K562 (cell line): ENCODE results near the gene FAM83E. TPM values are rescaled to one million over a fixed set of nuclear protein-coding genes. Genes with fewer than 3 reads are reported as not detected.

Experiments
- BRCA1 ChIP-seq, 2 experiments: fragments of 450-650 bp in 1 of 2; sonication (generic) in 1 of 2; formaldehyde crosslinking in 1 of 2; IDR thresholded peaks; 2 replicates each; pipeline versions ENCODE4 v1.5.0 to v1.6.1; 2017 to 2020; ENCODE audit warnings: mild to moderate bottlenecking in 1 of 2, missing genetic modification reagents in 1 of 2
- CBX1 ChIP-seq: sonication (generic); IDR thresholded peaks from 2 replicates; pipeline ENCODE4 v1.6.1; 2016; ENCODE audit warnings: antibody characterized with exemption, low read depth, mild to moderate bottlenecking
- DIDO1 ChIP-seq: fragments of 450-650 bp; IDR thresholded peaks from 2 replicates; pipeline ENCODE4 v1.6.1; 2016; ENCODE audit warnings: low read depth, missing biosample characterization, missing genetic modification characterization
- HDGF ChIP-seq: fragments of 450-650 bp; IDR thresholded peaks from 2 replicates; pipeline ENCODE4 v1.6.1; 2016
- HIVEP1 ChIP-seq: fragments of 250-450 bp; sonication (Bioruptor Pico); IDR thresholded peaks from 2 replicates; pipeline ENCODE4 v1.4.0; 2020; ENCODE audit warnings: mild to moderate bottlenecking
- HLTF ChIP-seq: fragments of 450-650 bp; IDR thresholded peaks from 2 replicates; pipeline ENCODE4 v1.6.1; 2016
- PHF8 ChIP-seq: fragments of 200-600 bp; sonication (generic); IDR thresholded peaks from 2 replicates; pipeline ENCODE4 v1.6.1; 2012; ENCODE audit warnings: mixed run types, mild to moderate bottlenecking, inconsistent platforms, low read length, moderate library complexity, borderline replicate concordance
- POLR3A ChIP-seq: IDR thresholded peaks from 2 replicates; pipeline ENCODE4 v1.6.1; 2011; ENCODE audit warnings: borderline replicate concordance, mild to moderate bottlenecking, moderate library complexity; ENCODE audit not compliant: insufficient read length, insufficient read depth; ENCODE audit errors: extremely low read depth
- RNF2 ChIP-seq: sonication (generic); IDR thresholded peaks from 2 replicates; pipeline ENCODE4 v1.6.1; 2016
- RUNX1 ChIP-seq: sonication (generic); IDR thresholded peaks from 2 replicates; pipeline ENCODE4 v1.6.1; 2016; ENCODE audit warnings: antibody characterized with exemption, low read depth
- SLC30A9 ChIP-seq: fragments of 250-450 bp; sonication (Bioruptor Pico); IDR thresholded peaks from 2 replicates; pipeline ENCODE4 v1.8.0; 2022; ENCODE audit warnings: mild to moderate bottlenecking, moderate library complexity
- SMARCA4 ChIP-seq: fragments of 450-650 bp; IDR thresholded peaks from 2 replicates; pipeline ENCODE4 v1.6.1; 2016
- SPI1 ChIP-seq: IDR thresholded peaks from 2 replicates; pipeline ENCODE4 v1.6.1; 2011; ENCODE audit warnings: low read depth, low read length, control low read depth, borderline replicate concordance
- SUPT5H ChIP-seq: fragments of 450-650 bp; IDR thresholded peaks from 2 replicates; pipeline ENCODE4 v1.6.1; 2016
- ZBTB7A ChIP-seq: IDR thresholded peaks from 2 replicates; pipeline ENCODE4 v1.6.1; 2011; ENCODE audit warnings: low read depth, mild to moderate bottlenecking, low read length, moderate library complexity, borderline replicate concordance; ENCODE audit not compliant: control insufficient read depth
- ZKSCAN1 ChIP-seq: fragments of 150-350 bp; IDR thresholded peaks from 2 replicates; pipeline ENCODE4 v1.6.1; 2016; ENCODE audit warnings: low read depth, low read length
- ZNF436 ChIP-seq: fragments of 250-450, 450-650 bp; sonication (Bioruptor Pico); formaldehyde crosslinking; IDR thresholded peaks from 2 replicates; pipeline ENCODE4 v1.7.0; 2020; ENCODE audit warnings: mild to moderate bottlenecking
- ZZZ3 ChIP-seq: fragments of 450-650 bp; IDR thresholded peaks from 2 replicates; pipeline ENCODE4 v1.6.1; 2016; ENCODE audit warnings: antibody characterized with exemption, mild to moderate bottlenecking, moderate library complexity
- polyA plus RNA-seq, 8 experiments: library from polyadenylated mRNA; depleted of rRNA in 4 of 8; stranded (reverse) in 5 of 8; unstranded in 3 of 8; fragments of >200 nt; fragmentation: Nextera tagmentation in 2 of 8; fragmentation: Illumina TruSeq in 1 of 8; extraction: Ambion mirVana in 2 of 8; extraction: Trizol in 1 of 8; gene quantifications; 2 replicates each; pipeline versions ENCODE4 v1.2.1 to v1.2.3, GENCODE V29; 2011 to 2014; ENCODE audit warnings: inconsistent platforms in 1 of 8, missing spikeins in 1 of 8
- total RNA-seq, 7 experiments: library from RNA; depleted of rRNA in 6 of 7; stranded (reverse); fragments of >200 nt in 6 of 7; fragmentation: Illumina TruSeq in 2 of 7; extraction: Trizol in 2 of 7; gene quantifications; 2 replicates each; pipeline versions ENCODE4 v1.2.1 to v1.2.3, GENCODE V29; 2011 to 2021; ENCODE audit warnings: low replicate concordance in 1 of 7
- TF ChIP-seq, protein P1 (sequence below): fragments of 450-650 bp; formaldehyde crosslinking; conservative IDR thresholded peaks from 2 replicates; pipeline ENCODE4 v1.4.0; 2022; ENCODE audit warnings: mild to moderate bottlenecking, missing genetic modification characterization
- TF ChIP-seq, protein P2 (sequence below): IDR thresholded peaks from 3 replicates; pipeline ENCODE4 v1.6.1; 2011; ENCODE audit warnings: borderline replicate concordance, mild to moderate bottlenecking, moderate library complexity; ENCODE audit not compliant: insufficient read length; ENCODE audit errors: extremely low read depth
- TF ChIP-seq, protein P3 (sequence below): fragments of 250-450 bp; sonication (Bioruptor Pico); IDR thresholded peaks from 2 replicates; pipeline ENCODE4 v1.8.0; 2021; ENCODE audit warnings: moderate library complexity, mild to moderate bottlenecking, inconsistent platforms
- TF ChIP-seq, protein P4 (sequence below), 2 experiments: fragments of 450-650 bp in 1 of 2; sonication (generic) in 1 of 2; formaldehyde crosslinking in 1 of 2; IDR thresholded peaks in 1 of 2; conservative IDR thresholded peaks in 1 of 2; 2 replicates each; pipeline versions ENCODE4 v1.6.1 to v1.8.1; 2016 to 2023; ENCODE audit warnings: mild to moderate bottlenecking in 2 of 2, moderate library complexity in 2 of 2, inconsistent platforms in 1 of 2, missing genetic modification reagents in 1 of 2

Gene FAM83E
- total and polyA plus RNA-seq, 9 of the 15 experiments (the other 6 are each of a cell fraction or from before 2014, with no cell fraction given) = 0.15 to 0.87 (median 0.29) TPM; not detected in 4

DNA sequence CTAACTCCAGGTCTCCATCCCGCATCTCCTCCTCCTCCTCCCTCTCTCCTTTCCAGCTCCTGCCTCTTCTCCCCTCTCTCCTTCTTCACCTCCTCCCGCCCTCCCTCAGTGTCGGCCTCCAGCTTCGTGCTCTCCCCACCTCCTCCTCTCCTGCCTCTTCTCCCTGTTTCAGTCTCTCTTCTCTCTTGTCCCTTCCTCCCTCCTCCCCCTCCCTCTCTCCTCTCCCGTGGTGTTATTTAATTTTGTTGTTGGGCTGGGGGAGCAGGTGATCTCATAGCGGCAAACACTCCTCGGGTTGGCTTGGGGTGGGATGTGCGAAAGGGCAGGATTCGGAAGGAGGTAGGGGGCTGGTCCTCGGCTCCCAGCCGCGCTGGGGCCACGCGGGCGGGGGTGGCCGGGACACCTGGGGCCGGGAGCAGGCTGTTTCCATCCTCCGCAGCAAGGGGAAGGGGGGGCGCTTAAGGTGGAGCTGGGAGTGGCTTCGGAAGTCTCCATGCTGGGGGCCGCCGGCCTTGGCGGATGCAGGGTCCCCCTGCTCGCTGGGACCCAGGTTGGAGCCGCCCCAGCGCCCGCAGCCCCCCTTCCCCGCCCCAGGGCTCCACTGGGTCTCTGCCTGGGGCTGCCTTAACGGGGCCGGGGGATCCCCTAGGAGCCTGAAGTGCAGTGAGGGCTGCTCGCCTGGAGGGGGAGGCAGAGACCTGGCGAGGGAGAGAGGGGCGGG, 31.3 kb upstream of the FAM83E start, which contains the start of gene CA11 (continued):
- TF ChIP-seq SMARCA4 = 0 out of 2 replicates have a peak, but pooled peaks have one; percentile 48
- peak; percentile 41; the same call in 1 of the 2 replicates for TF ChIP-seq RNF2
- no peak for TF ChIP-seq RUNX1
- peak; percentile 97 for TF ChIP-seq HLTF
- 0 out of 2 replicates have a peak, but pooled peaks have one; percentile 56 for TF ChIP-seq HIVEP1
- TF ChIP-seq SUPT5H = peak; percentile 64
- TF ChIP-seq PHF8 = peak; percentile 31; the same call in 1 of the 2 replicates
- peak; percentile 88 for TF ChIP-seq ZBTB7A
- TF ChIP-seq SPI1 = no peak
- TF ChIP-seq DIDO1 (tag) = peak; percentile 67; the same call in 1 of the 2 replicates
- TF ChIP-seq ZNF436 (CRISPR knock-in tag) = no peak
- no peak for TF ChIP-seq SLC30A9
- TF ChIP-seq HDGF = peak; percentile 94
- TF ChIP-seq, protein P1, sequence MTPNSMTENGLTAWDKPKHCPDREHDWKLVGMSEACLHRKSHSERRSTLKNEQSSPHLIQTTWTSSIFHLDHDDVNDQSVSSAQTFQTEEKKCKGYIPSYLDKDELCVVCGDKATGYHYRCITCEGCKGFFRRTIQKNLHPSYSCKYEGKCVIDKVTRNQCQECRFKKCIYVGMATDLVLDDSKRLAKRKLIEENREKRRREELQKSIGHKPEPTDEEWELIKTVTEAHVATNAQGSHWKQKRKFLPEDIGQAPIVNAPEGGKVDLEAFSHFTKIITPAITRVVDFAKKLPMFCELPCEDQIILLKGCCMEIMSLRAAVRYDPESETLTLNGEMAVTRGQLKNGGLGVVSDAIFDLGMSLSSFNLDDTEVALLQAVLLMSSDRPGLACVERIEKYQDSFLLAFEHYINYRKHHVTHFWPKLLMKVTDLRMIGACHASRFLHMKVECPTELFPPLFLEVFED (CRISPR knock-in tag) = 0 out of 2 replicates have a peak, but pooled peaks have one; percentile 56
- TF ChIP-seq, protein P2, sequence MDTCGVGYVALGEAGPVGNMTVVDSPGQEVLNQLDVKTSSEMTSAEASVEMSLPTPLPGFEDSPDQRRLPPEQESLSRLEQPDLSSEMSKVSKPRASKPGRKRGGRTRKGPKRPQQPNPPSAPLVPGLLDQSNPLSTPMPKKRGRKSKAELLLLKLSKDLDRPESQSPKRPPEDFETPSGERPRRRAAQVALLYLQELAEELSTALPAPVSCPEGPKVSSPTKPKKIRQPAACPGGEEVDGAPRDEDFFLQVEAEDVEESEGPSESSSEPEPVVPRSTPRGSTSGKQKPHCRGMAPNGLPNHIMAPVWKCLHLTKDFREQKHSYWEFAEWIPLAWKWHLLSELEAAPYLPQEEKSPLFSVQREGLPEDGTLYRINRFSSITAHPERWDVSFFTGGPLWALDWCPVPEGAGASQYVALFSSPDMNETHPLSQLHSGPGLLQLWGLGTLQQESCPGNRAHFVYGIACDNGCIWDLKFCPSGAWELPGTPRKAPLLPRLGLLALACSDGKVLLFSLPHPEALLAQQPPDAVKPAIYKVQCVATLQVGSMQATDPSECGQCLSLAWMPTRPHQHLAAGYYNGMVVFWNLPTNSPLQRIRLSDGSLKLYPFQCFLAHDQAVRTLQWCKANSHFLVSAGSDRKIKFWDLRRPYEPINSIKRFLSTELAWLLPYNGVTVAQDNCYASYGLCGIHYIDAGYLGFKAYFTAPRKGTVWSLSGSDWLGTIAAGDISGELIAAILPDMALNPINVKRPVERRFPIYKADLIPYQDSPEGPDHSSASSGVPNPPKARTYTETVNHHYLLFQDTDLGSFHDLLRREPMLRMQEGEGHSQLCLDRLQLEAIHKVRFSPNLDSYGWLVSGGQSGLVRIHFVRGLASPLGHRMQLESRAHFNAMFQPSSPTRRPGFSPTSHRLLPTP = no peak
- 0 out of 2 replicates have a peak, but pooled peaks have one; percentile 26 for TF ChIP-seq ZZZ3
- TF ChIP-seq, protein P3, sequence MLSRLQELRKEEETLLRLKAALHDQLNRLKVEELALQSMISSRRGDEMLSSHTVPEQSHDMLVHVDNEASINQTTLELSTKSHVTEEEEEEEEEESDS (CRISPR knock-in tag) = no peak
- TF ChIP-seq, protein P4, sequence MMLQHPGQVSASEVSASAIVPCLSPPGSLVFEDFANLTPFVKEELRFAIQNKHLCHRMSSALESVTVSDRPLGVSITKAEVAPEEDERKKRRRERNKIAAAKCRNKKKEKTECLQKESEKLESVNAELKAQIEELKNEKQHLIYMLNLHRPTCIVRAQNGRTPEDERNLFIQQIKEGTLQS (IDR thresholded peaks at IDR 0.05) = peak; percentile 62
- TF ChIP-seq, protein P4 (CRISPR knock-in tag; conservative IDR thresholded peaks at IDR 0.05) = no peak
- TF ChIP-seq POLR3A = no peak
- TF ChIP-seq ZKSCAN1 = no peak
- TF ChIP-seq BRCA1 (IDR thresholded peaks at IDR 0.05) = no peak
- TF ChIP-seq BRCA1 (CRISPR knock-in tag; IDR thresholded peaks at IDR 0.05) = no peak
- no peak for TF ChIP-seq CBX1
